Panc1 (cell line): ENCODE measurements around the gene ANO1.

ENCODE experiments used
- CTCF ChIP-seq: fragments of 450-650 bp; IDR thresholded peaks from 2 replicates; pipeline ENCODE4 v1.5.1; 2017; ENCODE audit warnings: mild to moderate bottlenecking
- POLR2AphosphoS5 ChIP-seq: IDR thresholded peaks from 2 replicates; pipeline ENCODE4 v1.6.1; 2012; ENCODE audit warnings: mild to moderate bottlenecking, low read depth, low read length, moderate library complexity
- SIN3A ChIP-seq: IDR thresholded peaks from 2 replicates; pipeline ENCODE4 v1.6.1; 2012; ENCODE audit warnings: low read depth, mild to moderate bottlenecking, low read length, moderate library complexity, borderline replicate concordance; ENCODE audit not compliant: insufficient read depth

GRCh38 chr11:70141486-70142220 lies 63.5 kb downstream of the ANO1 start:
- TF ChIP-seq SIN3A: no peak
- TF ChIP-seq CTCF: no peak
- no peak for TF ChIP-seq POLR2AphosphoS5
